Omental fat pad (tissue), 4 donors: ENCODE results near the gene CDT1. TPM values are rescaled to one million over a fixed set of nuclear protein-coding genes. Genes with fewer than 3 reads are reported as not detected.

Experiments
- ATAC-seq: fragments of 150-250 bp; one replicate; pipeline ENCODE4 v1.9.1; 2016; ENCODE audit warnings: mild to moderate bottlenecking, moderate library complexity; ENCODE audit not compliant: low FRiP score
- DNase-seq: peaks from one replicate; pipeline ENCODE4 v3.0.0-alpha.2; 2019; ENCODE audit warnings: low spot score
- total RNA-seq, 4 donors: library from RNA; depleted of rRNA; stranded (reverse); fragments of >200 nt; gene quantifications; one replicate each; pipeline ENCODE4 v1.1.0, GENCODE V29; 2016
- TF ChIP-seq, protein P1 (sequence below), 3 donors: fragments of 450-650 bp; IDR thresholded peaks; one replicate each; pipeline ENCODE4 v1.5.1; 2016 to 2017; ENCODE audit warnings: antibody characterized with exemption in 3 of 3, mild to moderate bottlenecking in 3 of 3, moderate library complexity in 2 of 3

CDT1 gene
- total RNA-seq, 4 donors from 2014 or later: 0.19 to 3.5 (median 1.6) TPM

DNA sequence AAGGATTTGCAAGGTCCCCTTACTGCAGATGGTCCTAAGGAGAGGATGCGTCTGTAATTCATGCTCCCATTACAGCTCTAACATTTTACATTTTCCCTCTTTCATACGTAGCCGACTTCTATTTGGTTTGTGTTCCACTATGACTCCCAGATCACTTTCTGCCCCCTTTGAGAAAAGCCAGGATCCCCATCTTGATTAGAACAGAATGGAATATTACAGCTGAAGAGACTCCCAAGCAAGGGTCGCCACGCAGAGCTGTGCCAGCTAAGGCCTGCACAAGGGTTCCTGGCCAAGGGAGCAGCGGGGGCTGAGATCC is 3.4 kb upstream of the CDT1 start:
- no peak for DNase-seq
- TF ChIP-seq, protein P1, sequence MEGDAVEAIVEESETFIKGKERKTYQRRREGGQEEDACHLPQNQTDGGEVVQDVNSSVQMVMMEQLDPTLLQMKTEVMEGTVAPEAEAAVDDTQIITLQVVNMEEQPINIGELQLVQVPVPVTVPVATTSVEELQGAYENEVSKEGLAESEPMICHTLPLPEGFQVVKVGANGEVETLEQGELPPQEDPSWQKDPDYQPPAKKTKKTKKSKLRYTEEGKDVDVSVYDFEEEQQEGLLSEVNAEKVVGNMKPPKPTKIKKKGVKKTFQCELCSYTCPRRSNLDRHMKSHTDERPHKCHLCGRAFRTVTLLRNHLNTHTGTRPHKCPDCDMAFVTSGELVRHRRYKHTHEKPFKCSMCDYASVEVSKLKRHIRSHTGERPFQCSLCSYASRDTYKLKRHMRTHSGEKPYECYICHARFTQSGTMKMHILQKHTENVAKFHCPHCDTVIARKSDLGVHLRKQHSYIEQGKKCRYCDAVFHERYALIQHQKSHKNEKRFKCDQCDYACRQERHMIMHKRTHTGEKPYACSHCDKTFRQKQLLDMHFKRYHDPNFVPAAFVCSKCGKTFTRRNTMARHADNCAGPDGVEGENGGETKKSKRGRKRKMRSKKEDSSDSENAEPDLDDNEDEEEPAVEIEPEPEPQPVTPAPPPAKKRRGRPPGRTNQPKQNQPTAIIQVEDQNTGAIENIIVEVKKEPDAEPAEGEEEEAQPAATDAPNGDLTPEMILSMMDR (IDR thresholded peaks at IDR 0.05): no peak
- no peak for ATAC-seq

DNA sequence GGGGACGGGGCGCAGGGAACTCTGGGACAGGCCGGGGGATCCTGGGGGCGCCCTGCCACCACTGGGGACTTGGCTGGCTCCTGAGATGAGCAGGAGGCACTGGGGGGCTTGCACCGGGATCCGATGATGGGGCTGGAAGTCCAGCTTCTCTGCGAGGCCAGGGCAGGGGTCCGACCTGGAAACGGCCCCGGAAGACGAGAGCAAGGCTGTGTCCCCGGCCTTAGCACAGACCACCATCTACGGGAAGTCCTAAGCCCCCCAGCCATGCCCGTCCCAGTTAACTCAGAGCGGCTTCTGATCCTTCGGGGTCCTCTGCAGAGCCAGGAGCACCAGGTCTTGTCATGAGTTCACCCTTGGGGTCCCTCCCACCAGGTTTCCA is 573 bp downstream of the CDT1 start:
- ATAC-seq: no peak
- TF ChIP-seq, protein P1 (IDR thresholded peaks at IDR 0.05): no peak
- DNase-seq: no peak

DNA sequence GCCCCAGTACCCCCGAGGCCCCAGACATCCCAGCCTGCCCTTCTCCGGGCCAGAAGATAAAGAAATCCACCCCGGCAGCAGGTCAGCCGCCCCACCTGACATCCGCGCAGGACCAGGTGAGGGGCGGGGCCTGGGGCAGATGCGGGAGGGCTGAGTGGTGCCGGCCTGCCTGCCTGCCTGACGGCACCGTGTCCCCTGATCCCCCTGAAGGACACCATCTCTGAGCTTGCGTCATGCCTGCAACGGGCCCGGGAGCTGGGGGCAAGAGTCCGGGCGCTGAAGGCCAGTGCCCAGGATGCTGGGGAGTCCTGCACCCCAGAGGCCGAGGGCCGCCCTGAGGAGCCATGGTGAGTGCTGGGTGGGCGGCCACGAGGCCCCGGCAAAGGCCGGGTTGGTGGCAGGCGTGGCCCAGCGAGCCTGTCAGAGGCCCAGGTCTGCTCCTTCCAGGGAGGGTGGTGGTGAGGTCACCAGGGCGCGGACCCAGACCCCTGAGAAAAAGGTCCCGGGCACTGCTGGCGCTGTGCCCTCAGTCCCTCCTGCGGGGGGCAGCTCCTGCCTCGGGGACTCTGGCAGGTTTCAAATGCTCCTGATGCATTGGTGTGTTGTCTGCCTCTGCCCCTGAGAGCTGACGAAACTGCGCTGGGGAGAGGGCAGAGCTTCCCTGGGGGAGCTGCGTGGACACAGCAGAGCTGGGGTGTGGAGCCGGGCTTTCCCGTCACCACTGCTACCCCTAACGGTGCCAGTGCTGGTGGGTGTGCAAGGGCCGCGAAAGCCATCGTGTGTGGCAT is 1.2 kb downstream of the CDT1 start:
- no peak for ATAC-seq
- TF ChIP-seq, protein P1 (IDR thresholded peaks at IDR 0.05): no peak

DNA sequence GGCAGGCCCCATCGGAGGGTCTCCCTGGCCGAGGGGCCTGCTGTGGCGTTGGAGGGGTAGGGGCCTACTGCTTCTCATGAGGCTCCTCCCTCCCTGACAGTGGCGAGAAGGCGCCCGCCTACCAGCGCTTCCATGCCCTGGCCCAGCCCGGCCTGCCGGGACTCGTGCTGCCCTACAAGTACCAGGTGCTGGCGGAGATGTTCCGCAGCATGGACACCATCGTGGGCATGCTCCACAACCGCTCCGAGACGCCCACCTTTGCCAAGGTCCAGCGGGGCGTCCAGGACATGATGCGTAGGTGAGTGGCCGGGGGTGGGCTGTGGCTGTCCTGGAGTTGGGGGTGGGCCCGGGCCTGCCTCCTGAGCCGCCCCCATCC is 1.7 kb downstream of the CDT1 start:
- TF ChIP-seq, protein P1 (IDR thresholded peaks at IDR 0.05): no peak
- DNase-seq: no peak
- no peak for ATAC-seq

More for the DNA sequence above, 1.2 kb downstream of the CDT1 start:
- no peak for DNase-seq

DNA sequence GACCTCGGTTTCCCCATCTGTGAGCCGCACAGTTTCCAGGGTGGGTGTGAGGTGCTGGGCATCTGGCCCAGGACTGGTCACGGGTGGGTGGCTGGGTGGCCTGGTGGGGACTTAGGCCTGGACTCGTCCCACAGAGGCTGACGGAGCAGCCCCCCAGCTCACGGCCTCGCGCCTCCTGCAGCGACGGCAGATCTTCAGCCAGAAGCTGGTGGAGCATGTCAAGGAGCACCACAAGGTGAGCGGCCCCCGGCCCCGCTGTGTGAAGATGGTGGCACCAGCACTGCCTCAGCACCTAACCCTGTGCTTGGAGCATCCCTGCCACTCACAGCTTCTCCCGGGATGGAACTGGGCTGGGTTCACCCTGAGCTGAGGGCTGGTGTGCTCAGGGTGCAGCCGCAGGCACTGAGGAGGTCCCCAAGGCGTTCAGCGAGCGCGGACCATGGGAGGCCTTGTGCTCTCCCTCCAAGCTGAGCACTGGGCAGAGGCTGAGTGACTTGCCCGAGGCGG is 2.4 kb downstream of the CDT1 start:
- TF ChIP-seq, protein P1 (IDR thresholded peaks at IDR 0.05): no peak
- ATAC-seq: no peak

DNA sequence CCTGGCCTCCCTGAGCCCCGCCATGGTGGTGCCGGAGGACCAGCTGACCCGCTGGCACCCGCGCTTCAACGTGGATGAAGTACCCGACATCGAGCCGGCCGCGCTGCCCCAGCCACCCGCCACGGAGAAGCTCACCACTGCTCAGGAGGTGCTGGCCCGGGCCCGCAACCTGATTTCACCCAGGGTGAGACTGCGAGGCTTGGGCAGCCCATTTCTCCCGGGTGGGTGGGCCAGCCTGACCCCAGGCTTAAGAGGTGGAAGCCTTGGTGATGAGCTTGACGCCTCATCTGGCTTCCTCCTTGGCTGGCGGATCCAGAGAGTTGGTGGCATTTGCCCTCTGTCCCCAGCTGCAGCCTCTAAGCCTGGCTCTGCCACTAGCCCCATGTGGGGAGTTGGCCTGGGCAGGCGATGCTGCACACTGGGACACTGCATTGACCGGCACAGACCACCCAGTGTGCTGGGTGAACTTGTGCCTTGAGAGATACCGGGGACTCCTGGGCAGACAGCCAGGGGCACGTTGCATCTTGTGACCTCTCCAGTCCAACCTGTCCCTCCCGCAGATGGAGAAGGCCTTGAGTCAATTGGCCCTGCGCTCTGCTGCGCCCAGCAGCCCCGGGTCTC is 3.0 kb downstream of the CDT1 start:
- no peak for ATAC-seq
- DNase-seq: no peak
- TF ChIP-seq, protein P1 (IDR thresholded peaks at IDR 0.05): no peak

More for the DNA sequence above, 2.4 kb downstream of the CDT1 start:
- no peak for DNase-seq
